Measurements from ENCODE around the gene EMX1.

DNA sequence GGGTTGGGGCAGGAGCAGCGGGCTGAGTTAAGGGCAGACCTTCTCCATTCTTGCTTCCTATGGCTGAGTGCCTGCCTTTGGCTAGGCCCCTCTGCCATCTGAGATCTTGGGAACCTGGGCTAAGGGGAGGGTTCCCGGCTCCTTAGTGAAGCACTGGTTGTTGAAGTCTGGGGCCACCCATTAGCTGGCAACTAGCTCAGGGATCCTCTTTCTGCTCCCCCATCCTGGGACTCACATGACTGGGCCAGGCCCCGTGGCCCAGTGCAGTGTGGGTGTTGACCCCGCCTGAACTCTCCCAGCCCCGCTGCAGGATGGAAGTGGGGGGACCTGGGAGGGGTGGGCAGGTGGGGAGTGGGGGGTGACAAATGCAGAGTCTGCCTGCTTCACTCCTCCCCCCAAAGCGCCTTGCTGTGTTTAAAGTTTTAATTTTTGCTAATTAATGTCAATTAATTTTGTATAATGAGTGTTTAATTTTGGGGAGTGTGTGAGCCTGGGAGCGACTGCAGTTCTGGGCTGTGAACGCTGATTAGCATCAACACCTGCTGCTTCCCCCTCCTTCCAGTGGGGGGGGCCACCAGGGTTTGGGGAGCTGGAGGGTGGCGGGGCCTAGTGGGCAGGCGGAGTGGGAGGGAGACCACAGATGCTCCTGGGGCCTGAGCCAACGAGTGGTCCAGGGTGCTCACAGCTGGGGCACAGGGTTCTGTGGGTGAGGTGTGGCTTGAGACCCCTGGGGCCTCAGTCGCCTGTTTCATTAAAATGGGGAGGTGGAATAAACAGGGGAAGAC lies 55.2 kb downstream of the EMX1 start:
- TF ChIP-seq SUZ12 (IDR thresholded peaks at IDR 0.05; ENCODE audit: extremely low read depth, insufficient read depth, insufficient read length) (no peak), ZNF274 (IDR thresholded peaks at IDR 0.05; ENCODE audit: low read depth, low read length) (no peak)

Data from NT2/D1 (cell line).